ENCODE results near the gene B4GALNT3.

DNA sequence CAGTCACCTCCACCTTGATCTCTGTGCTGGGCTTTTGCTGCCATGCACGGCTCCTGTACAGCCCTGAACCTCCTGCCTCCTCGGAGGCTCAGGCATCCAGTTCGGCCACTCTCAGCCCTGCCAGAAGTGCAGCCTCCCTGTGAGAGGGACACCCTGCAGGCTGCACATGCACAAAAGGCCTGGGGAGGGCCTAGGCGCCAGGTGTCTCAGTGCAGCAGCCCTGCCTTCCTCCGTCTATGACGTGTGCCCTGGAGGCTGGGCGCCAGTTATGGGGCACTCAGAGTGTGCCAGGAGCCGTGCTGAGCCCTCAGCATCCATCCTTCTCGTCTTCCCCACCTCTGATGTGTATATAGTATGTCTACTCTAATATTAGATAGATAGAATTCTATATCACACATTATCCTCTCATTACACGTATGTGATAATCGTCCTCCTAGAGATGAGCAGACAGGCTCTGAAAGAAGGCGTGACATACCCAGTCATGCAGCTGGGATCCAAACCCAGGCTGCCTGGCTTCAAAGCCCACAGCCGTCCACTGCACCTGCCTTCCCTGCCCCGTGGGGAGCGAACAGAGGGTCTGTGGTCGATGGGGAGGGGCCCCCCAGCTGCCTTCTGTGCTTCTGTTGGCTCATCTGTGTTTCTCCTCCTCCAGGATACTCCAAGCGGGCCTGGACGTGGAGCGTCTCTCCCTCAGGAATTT, 101.1 kb downstream of the B4GALNT3 start:
- no peak for TF ChIP-seq RFX5 (IDR thresholded peaks at IDR 0.05)
- TF ChIP-seq MYC (IDR thresholded peaks at IDR 0.05; ENCODE audit: borderline replicate concordance, low read length), result no peak
- TF ChIP-seq, protein P1, sequence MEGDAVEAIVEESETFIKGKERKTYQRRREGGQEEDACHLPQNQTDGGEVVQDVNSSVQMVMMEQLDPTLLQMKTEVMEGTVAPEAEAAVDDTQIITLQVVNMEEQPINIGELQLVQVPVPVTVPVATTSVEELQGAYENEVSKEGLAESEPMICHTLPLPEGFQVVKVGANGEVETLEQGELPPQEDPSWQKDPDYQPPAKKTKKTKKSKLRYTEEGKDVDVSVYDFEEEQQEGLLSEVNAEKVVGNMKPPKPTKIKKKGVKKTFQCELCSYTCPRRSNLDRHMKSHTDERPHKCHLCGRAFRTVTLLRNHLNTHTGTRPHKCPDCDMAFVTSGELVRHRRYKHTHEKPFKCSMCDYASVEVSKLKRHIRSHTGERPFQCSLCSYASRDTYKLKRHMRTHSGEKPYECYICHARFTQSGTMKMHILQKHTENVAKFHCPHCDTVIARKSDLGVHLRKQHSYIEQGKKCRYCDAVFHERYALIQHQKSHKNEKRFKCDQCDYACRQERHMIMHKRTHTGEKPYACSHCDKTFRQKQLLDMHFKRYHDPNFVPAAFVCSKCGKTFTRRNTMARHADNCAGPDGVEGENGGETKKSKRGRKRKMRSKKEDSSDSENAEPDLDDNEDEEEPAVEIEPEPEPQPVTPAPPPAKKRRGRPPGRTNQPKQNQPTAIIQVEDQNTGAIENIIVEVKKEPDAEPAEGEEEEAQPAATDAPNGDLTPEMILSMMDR (IDR thresholded peaks at IDR 0.05), result no peak
- TF ChIP-seq POLR2A (IDR thresholded peaks at IDR 0.05; ENCODE audit: low read length), result no peak
- TF ChIP-seq EP300 (IDR thresholded peaks at IDR 0.05), result no peak
- no peak for TF ChIP-seq NR3C1 (IDR thresholded peaks at IDR 0.05)
- TF ChIP-seq FOSL2 (IDR thresholded peaks at IDR 0.05), result no peak
- TF ChIP-seq FOSL2 (CRISPR knock-in tag; IDR thresholded peaks at IDR 0.05), result no peak
- no peak for TF ChIP-seq SMC3 (IDR thresholded peaks at IDR 0.05)
- TF ChIP-seq, protein P2, sequence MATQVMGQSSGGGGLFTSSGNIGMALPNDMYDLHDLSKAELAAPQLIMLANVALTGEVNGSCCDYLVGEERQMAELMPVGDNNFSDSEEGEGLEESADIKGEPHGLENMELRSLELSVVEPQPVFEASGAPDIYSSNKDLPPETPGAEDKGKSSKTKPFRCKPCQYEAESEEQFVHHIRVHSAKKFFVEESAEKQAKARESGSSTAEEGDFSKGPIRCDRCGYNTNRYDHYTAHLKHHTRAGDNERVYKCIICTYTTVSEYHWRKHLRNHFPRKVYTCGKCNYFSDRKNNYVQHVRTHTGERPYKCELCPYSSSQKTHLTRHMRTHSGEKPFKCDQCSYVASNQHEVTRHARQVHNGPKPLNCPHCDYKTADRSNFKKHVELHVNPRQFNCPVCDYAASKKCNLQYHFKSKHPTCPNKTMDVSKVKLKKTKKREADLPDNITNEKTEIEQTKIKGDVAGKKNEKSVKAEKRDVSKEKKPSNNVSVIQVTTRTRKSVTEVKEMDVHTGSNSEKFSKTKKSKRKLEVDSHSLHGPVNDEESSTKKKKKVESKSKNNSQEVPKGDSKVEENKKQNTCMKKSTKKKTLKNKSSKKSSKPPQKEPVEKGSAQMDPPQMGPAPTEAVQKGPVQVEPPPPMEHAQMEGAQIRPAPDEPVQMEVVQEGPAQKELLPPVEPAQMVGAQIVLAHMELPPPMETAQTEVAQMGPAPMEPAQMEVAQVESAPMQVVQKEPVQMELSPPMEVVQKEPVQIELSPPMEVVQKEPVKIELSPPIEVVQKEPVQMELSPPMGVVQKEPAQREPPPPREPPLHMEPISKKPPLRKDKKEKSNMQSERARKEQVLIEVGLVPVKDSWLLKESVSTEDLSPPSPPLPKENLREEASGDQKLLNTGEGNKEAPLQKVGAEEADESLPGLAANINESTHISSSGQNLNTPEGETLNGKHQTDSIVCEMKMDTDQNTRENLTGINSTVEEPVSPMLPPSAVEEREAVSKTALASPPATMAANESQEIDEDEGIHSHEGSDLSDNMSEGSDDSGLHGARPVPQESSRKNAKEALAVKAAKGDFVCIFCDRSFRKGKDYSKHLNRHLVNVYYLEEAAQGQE (IDR thresholded peaks at IDR 0.05), result no peak
